ENCODE data around the gene OR52M1. TPM values are rescaled to one million over a fixed set of nuclear protein-coding genes. Genes with fewer than 3 reads are reported as not detected.

OR52M1 gene
- total RNA-seq, 4 donors from 2014 or later = not detected

DNA sequence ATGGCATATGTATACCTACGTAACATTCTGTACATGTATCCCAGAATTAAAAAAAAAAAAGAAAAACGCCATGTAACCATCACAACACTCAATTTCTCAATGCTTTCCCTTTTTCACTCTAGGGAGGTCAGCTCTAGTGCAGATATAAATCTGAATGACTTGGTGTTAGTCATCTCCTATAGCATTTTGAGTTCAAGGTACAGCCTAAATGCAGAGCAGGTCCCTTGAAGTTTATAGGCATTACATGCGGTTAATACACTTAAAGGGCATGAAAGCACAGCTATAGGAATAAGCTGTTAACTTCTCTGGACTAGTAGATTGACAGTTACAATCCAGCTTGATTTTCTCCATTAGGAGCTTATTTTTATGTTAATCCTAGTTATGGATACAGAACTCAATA, 20.4 kb downstream of the OR52M1 start:
- no peaks in the 10 kb centered on the region for H3K4me1 ChIP-seq
- no peak overlapping the region for H3K4me3 ChIP-seq
- no peak for DNase-seq (ENCODE audit: extremely low spot score)
- 84% methylated on average over 3 of the region's 3 CpGs for WGBS
- H3K36me3 ChIP-seq = no peaks in the 10 kb centered on the region
- intact Hi-C loops (cut with DNase I) = no loop called here
- H3K27ac ChIP-seq (replicated peaks in 1 of 4) = no peak overlapping the region
- no peaks in the 10 kb centered on the region for H3K27me3 ChIP-seq
- H3K9me3 ChIP-seq = no peaks in the 10 kb centered on the region
- TF ChIP-seq POLR2AphosphoS5 (IDR thresholded peaks at IDR 0.05) (no peak), EP300 (IDR thresholded peaks at IDR 0.05) (no peak), POLR2A (IDR thresholded peaks at IDR 0.05; ENCODE audit: low read depth) (no peak)
- TF ChIP-seq, protein P1, sequence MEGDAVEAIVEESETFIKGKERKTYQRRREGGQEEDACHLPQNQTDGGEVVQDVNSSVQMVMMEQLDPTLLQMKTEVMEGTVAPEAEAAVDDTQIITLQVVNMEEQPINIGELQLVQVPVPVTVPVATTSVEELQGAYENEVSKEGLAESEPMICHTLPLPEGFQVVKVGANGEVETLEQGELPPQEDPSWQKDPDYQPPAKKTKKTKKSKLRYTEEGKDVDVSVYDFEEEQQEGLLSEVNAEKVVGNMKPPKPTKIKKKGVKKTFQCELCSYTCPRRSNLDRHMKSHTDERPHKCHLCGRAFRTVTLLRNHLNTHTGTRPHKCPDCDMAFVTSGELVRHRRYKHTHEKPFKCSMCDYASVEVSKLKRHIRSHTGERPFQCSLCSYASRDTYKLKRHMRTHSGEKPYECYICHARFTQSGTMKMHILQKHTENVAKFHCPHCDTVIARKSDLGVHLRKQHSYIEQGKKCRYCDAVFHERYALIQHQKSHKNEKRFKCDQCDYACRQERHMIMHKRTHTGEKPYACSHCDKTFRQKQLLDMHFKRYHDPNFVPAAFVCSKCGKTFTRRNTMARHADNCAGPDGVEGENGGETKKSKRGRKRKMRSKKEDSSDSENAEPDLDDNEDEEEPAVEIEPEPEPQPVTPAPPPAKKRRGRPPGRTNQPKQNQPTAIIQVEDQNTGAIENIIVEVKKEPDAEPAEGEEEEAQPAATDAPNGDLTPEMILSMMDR (IDR thresholded peaks at IDR 0.05) = no peak

DNA sequence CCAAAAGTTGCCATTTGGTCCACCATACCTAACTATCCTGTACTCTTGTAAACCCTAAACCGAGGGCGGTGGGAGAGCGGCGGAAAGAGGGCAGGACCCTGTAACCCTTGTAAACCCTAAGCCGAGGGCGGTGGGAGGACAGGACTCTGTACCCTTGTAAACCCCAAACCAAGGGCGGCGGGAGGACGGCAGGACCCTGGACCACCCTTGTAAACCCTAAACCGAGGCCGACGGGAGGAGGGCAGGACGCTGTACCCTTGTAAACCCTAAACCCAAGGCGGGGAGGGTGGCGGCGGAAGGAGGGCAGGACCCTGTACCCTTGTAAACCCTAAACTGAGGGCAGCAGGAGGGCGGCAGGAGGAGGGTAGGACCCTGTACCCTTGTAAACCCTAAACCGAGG, 24.1 kb downstream of the OR52M1 start:
- no peaks in the 10 kb centered on the region for H3K27me3 ChIP-seq
- no peaks in the 10 kb centered on the region for H3K36me3 ChIP-seq
- intact Hi-C loops (cut with DNase I) = no loop called here
- WGBS = 85% methylated on average over 18 of the region's 18 CpGs
- H3K4me3 ChIP-seq = no peak overlapping the region
- no peak overlapping the region for H3K27ac ChIP-seq (replicated peaks in 1 of 4)
- TF ChIP-seq POLR2AphosphoS5 (IDR thresholded peaks at IDR 0.05) (no peak), EP300 (IDR thresholded peaks at IDR 0.05) (no peak), POLR2A (IDR thresholded peaks at IDR 0.05; ENCODE audit: low read depth) (no peak)
- TF ChIP-seq, protein P1 (IDR thresholded peaks at IDR 0.05) = no peak
- H3K4me1 ChIP-seq = no peaks in the 10 kb centered on the region
- no peak for DNase-seq (ENCODE audit: extremely low spot score)
- no peaks in the 10 kb centered on the region for H3K9me3 ChIP-seq

DNA sequence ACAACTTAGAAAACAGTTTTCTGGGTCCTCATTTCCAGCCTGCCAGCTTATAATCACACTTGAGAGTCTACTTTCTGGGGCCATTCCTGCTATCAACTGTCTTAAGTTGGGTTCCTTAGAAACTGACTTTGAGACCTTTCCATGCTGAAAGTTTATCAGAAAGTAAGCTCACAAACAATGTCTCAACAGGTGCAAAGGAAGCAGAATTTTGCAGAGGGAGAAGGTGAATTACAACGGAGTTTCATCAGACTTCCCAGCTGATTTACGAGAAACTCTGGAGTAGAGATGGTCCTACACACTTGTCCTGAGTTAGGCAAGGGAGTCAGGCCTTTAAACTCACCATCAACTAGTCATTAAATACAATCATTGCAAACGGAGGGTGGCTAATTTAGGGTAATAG, 31.9 kb downstream of the OR52M1 start:
- H3K27ac ChIP-seq (replicated peaks in 1 of 4) = no peak overlapping the region
- no peaks in the 10 kb centered on the region for H3K27me3 ChIP-seq
- no peaks in the 10 kb centered on the region for H3K4me1 ChIP-seq
- DNase-seq (ENCODE audit: extremely low spot score) = no peak
- intact Hi-C loops (cut with DNase I) = no loop called here
- H3K9me3 ChIP-seq = no peaks in the 10 kb centered on the region
- 62% methylated on average over 3 of the region's 3 CpGs for WGBS
- no peak for TF ChIP-seq EP300 (IDR thresholded peaks at IDR 0.05)
- no peak for TF ChIP-seq POLR2A (IDR thresholded peaks at IDR 0.05; ENCODE audit: low read depth)
- no peak for TF ChIP-seq POLR2AphosphoS5 (IDR thresholded peaks at IDR 0.05)
- TF ChIP-seq, protein P1 (IDR thresholded peaks at IDR 0.05) = no peak
- no peak overlapping the region for H3K4me3 ChIP-seq
- H3K36me3 ChIP-seq = no peaks in the 10 kb centered on the region

DNA sequence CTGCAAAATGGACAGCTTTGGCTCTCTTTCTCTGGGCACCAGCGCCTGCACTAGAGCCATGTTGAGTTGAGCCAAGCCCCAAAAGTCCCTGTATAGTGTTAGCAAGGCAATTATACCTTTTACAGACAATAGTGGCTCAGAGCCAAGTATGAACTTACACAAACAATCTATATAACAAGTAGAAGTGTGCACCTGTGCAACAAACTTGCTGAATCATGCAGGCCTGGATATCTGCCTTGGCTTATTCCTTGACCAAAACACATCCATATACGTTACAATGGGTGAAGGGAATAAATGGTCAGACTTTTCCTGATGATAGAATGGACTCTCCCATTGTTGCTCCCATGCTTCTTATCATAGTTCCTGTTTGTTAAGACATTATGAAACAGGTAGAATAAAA, 32.8 kb downstream of the OR52M1 start:
- Histone ChIP-seq H3K36me3 (no peaks in the 10 kb centered on the region), H3K4me1 (no peaks in the 10 kb centered on the region), H3K27me3 (no peaks in the 10 kb centered on the region), H3K9me3 (no peaks in the 10 kb centered on the region), H3K27ac (replicated peaks in 1 of 4) (no peak overlapping the region), H3K4me3 (no peak overlapping the region)
- TF ChIP-seq, protein P1 (IDR thresholded peaks at IDR 0.05) = no peak
- no peak for TF ChIP-seq EP300 (IDR thresholded peaks at IDR 0.05)
- no peak for TF ChIP-seq POLR2A (IDR thresholded peaks at IDR 0.05; ENCODE audit: low read depth)
- no peak for TF ChIP-seq POLR2AphosphoS5 (IDR thresholded peaks at IDR 0.05)
- 78% methylated on average over 2 of the region's 2 CpGs for WGBS
- no peak for DNase-seq (ENCODE audit: extremely low spot score)
- intact Hi-C loops (cut with DNase I) = no loop called here

DNA sequence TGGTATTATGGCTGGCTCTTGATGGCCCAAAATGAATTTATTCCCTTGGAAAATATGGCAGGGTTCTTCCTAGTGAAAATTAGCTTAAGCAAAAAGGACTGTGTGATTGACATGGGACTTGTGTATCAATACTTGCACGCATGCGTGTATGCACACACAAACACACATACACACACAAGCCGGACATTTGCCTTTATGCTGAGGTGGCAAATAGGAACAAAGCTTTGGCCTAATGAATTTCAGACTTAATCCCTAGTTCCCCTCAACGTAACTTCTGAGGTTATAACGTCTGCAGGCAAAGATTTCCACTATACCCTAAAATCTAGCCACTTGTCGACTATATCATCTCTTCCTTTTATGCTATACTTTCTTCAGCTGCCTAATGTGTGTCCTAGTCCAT, 33.6 kb downstream of the OR52M1 start:
- Histone ChIP-seq H3K36me3 (no peaks in the 10 kb centered on the region), H3K4me1 (no peaks in the 10 kb centered on the region), H3K4me3 (no peak overlapping the region), H3K27ac (replicated peaks in 1 of 4) (no peak overlapping the region), H3K27me3 (no peaks in the 10 kb centered on the region), H3K9me3 (no peaks in the 10 kb centered on the region)
- intact Hi-C loops (cut with DNase I) = no loop called here
- TF ChIP-seq POLR2A (IDR thresholded peaks at IDR 0.05; ENCODE audit: low read depth) (no peak), EP300 (IDR thresholded peaks at IDR 0.05) (no peak), POLR2AphosphoS5 (IDR thresholded peaks at IDR 0.05) (no peak)
- TF ChIP-seq, protein P1 (IDR thresholded peaks at IDR 0.05) = no peak
- WGBS = 81% methylated on average over 6 of the region's 6 CpGs
- DNase-seq (ENCODE audit: extremely low spot score) = no peak
